ENCODE data around the gene ARHGAP22. TPM values are rescaled to one million over a fixed set of nuclear protein-coding genes. Genes with fewer than 3 reads are reported as not detected.

Gene ARHGAP22
- polyA plus RNA-seq, 1 donor from 2014 or later: 0.15 TPM

DNA sequence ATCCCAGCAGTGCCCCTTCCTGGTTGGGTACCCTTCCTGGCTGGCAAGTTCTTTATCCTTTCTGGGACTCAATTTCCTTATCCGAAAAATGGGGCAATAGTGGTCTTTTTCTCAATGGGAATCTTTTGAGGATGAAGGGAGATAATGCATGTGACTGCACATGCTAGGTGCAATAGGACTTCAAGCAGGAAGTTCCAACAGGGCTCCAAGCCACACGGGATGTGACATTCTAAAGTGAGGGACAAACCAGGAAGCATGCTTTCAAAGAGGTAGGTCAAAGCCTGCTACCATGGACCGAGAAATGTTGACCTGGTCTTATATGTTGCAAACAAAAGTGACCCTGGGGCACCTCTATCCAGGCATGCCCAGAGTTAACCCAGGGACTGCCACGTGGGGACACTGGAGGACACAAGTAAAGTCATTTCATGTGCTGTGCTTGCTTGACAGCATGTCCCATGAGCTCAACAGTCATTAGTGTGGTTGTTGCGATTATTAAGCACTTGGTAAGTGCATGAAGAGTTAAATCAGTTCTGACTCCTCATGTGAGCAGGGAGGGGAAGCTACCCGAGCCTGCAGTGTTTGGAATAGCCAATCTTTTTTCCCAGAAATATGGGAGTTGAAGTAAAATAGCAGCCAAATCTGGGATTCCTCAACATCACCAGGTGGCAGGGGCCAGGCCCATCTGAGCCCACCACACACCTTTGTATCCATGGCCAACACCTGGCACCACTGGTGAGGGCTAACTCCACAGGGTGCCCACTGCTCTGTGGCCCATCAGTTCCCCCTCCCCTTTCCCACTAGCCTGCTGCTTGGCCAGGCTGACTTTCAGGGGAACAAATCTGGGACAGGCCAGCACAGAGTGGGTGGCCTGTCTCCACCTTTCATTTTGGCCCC, 5.7 kb downstream of the ARHGAP22 start:
- Histone ChIP-seq H2AFZ (ENCODE audit: low read depth, low read length) (no peak overlapping the region), H3K4me2 (ENCODE audit: low read length) (no peak overlapping the region), H3K4me3 (ENCODE audit: low read length) (peak overlapping the region; percentile 10), H3K27ac (ENCODE audit: low read length) (no peak overlapping the region), H3K79me2 (replicated peaks; ENCODE audit: insufficient read depth, low read length) (no peaks in the 10 kb centered on the region), H3K9me3 (ENCODE audit: low read length) (no peaks in the 10 kb centered on the region), H3K9me2 (ENCODE audit: insufficient read depth, low read length) (no peaks in the 10 kb centered on the region), H3K27me3 (ENCODE audit: insufficient read depth, low read depth, low read length) (no peaks in the 10 kb centered on the region), H3K9ac (ENCODE audit: low read length) (no peak overlapping the region), H3K36me3 (ENCODE audit: insufficient read depth, low read length) (no peaks in the 10 kb centered on the region), H4K20me1 (ENCODE audit: insufficient read depth) (no peaks in the 10 kb centered on the region), H3F3A (ENCODE audit: insufficient read depth, low read length, poor library complexity, severe bottlenecking) (no peaks in the 10 kb centered on the region)
- TF ChIP-seq, protein P1, sequence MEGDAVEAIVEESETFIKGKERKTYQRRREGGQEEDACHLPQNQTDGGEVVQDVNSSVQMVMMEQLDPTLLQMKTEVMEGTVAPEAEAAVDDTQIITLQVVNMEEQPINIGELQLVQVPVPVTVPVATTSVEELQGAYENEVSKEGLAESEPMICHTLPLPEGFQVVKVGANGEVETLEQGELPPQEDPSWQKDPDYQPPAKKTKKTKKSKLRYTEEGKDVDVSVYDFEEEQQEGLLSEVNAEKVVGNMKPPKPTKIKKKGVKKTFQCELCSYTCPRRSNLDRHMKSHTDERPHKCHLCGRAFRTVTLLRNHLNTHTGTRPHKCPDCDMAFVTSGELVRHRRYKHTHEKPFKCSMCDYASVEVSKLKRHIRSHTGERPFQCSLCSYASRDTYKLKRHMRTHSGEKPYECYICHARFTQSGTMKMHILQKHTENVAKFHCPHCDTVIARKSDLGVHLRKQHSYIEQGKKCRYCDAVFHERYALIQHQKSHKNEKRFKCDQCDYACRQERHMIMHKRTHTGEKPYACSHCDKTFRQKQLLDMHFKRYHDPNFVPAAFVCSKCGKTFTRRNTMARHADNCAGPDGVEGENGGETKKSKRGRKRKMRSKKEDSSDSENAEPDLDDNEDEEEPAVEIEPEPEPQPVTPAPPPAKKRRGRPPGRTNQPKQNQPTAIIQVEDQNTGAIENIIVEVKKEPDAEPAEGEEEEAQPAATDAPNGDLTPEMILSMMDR (IDR thresholded peaks at IDR 0.05; ENCODE audit: poor library complexity, severe bottlenecking): no peak
- TF ChIP-seq EZH2 (IDR thresholded peaks at IDR 0.05; ENCODE audit: borderline replicate concordance, insufficient read depth, low read length, poor library complexity, severe bottlenecking): no peak

DNA sequence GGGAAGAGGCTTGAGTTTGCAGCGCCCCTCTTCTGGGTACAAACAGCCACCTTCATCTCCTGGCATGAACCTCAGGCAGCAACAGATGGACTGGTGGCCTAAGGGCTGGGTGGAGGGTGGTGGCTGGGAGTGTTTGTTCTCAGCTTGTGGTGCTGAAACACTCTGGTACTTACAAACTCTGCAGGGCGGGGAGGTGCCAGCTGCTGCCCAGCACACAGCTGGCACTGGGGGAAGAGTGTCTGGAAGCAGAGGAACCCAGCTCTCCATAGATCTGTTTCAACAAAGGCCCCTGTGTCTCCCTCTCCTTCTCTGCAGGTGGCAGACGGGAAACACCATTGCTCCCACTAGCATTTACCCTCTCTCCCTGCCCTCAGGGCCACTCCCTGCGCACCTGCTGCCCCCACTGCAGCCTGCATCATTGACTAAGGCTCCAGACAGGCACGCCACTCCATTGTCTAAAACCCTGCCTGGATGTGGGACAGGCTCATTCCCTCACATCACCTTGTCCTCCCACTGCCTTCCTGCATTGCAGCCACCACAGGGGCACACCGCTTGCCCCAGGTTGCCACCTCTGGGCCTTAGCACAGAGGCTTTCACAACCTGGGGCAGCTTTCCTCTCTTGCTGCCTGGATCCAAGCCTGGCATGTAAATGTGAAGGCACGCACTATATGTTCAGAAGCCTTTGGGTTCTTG, 6.5 kb downstream of the ARHGAP22 start:
- TF ChIP-seq, protein P2, sequence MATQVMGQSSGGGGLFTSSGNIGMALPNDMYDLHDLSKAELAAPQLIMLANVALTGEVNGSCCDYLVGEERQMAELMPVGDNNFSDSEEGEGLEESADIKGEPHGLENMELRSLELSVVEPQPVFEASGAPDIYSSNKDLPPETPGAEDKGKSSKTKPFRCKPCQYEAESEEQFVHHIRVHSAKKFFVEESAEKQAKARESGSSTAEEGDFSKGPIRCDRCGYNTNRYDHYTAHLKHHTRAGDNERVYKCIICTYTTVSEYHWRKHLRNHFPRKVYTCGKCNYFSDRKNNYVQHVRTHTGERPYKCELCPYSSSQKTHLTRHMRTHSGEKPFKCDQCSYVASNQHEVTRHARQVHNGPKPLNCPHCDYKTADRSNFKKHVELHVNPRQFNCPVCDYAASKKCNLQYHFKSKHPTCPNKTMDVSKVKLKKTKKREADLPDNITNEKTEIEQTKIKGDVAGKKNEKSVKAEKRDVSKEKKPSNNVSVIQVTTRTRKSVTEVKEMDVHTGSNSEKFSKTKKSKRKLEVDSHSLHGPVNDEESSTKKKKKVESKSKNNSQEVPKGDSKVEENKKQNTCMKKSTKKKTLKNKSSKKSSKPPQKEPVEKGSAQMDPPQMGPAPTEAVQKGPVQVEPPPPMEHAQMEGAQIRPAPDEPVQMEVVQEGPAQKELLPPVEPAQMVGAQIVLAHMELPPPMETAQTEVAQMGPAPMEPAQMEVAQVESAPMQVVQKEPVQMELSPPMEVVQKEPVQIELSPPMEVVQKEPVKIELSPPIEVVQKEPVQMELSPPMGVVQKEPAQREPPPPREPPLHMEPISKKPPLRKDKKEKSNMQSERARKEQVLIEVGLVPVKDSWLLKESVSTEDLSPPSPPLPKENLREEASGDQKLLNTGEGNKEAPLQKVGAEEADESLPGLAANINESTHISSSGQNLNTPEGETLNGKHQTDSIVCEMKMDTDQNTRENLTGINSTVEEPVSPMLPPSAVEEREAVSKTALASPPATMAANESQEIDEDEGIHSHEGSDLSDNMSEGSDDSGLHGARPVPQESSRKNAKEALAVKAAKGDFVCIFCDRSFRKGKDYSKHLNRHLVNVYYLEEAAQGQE (IDR thresholded peaks at IDR 0.05; ENCODE audit: borderline replicate concordance): no peak
- TF ChIP-seq RAD21 (conservative IDR thresholded peaks at IDR 0.05) (no peak), POLR2AphosphoS5 (IDR thresholded peaks at IDR 0.05) (no peak), EP300 (conservative IDR thresholded peaks at IDR 0.05; ENCODE audit: poor library complexity, severe bottlenecking) (no peak), EZH2 (IDR thresholded peaks at IDR 0.05; ENCODE audit: borderline replicate concordance, insufficient read depth, low read length, poor library complexity, severe bottlenecking) (no peak), SMC3 (conservative IDR thresholded peaks at IDR 0.05; ENCODE audit: poor library complexity) (no peak), MXI1 (conservative IDR thresholded peaks at IDR 0.05; ENCODE audit: poor library complexity, severe bottlenecking) (no peak), TAF1 (IDR thresholded peaks at IDR 0.05; ENCODE audit: low read depth) (no peak)
- TF ChIP-seq, protein P1 (IDR thresholded peaks at IDR 0.05; ENCODE audit: poor library complexity, severe bottlenecking): no peak
- no peaks in the 10 kb centered on the region for H3K36me3 ChIP-seq (ENCODE audit: insufficient read depth, low read length)
- H3K27ac ChIP-seq (ENCODE audit: low read length): no peak overlapping the region
- H3K4me2 ChIP-seq (ENCODE audit: low read length): no peak overlapping the region
- H2AFZ ChIP-seq (ENCODE audit: low read depth, low read length): no peak overlapping the region
- no peaks in the 10 kb centered on the region for H3K9me2 ChIP-seq (ENCODE audit: insufficient read depth, low read length)
- no peak overlapping the region for H3K9ac ChIP-seq (ENCODE audit: low read length)
- H3K9me3 ChIP-seq (ENCODE audit: low read length): no peaks in the 10 kb centered on the region
- no peaks in the 10 kb centered on the region for H3K27me3 ChIP-seq (ENCODE audit: insufficient read depth, low read depth, low read length)
- H3K79me2 ChIP-seq (replicated peaks; ENCODE audit: insufficient read depth, low read length): no peaks in the 10 kb centered on the region
- H4K20me1 ChIP-seq (ENCODE audit: insufficient read depth): no peaks in the 10 kb centered on the region
- no peaks in the 10 kb centered on the region for H3F3A ChIP-seq (ENCODE audit: insufficient read depth, low read length, poor library complexity, severe bottlenecking)
- no peak overlapping the region for H3K4me3 ChIP-seq (ENCODE audit: low read length)

Data from neural cell (in vitro differentiated cells).